SJSA1 (cell line): ENCODE results near the gene LIME1. TPM values are rescaled to one million over a fixed set of nuclear protein-coding genes. Genes with fewer than 3 reads are reported as not detected.

Experiments
- DNase-seq, 2 experiments: peaks; one replicate each; pipeline ENCODE4 v3.0.0-alpha.2; 2015 to 2020; ENCODE audit warnings: low spot score in 2 of 2, low read depth in 1 of 2
- H3K27ac ChIP-seq: fragments of 250-450 bp; sonication (Bioruptor Pico); 2 replicates; pipeline ENCODE4 v1.5.1; 2020; ENCODE audit warnings: mild to moderate bottlenecking, moderate library complexity
- H3K27me3 ChIP-seq: fragments of 250-450 bp; sonication (Bioruptor Pico); replicated peaks from 2 replicates; pipeline ENCODE4 v1.5.1; 2020; ENCODE audit warnings: mild to moderate bottlenecking, moderate library complexity
- H3K36me3 ChIP-seq: fragments of 250-450 bp; sonication (Bioruptor Pico); 2 replicates; pipeline ENCODE4 v1.5.1; 2020; ENCODE audit warnings: mild to moderate bottlenecking
- H3K4me1 ChIP-seq: fragments of 250-450 bp; sonication (Bioruptor Pico); replicated peaks from 2 replicates; pipeline ENCODE4 v1.6.1; 2021; ENCODE audit warnings: mild to moderate bottlenecking
- H3K4me3 ChIP-seq: fragments of 250-450 bp; sonication (Bioruptor Pico); 2 replicates; pipeline ENCODE4 v1.5.1; 2020; ENCODE audit warnings: mild to moderate bottlenecking
- H3K9me3 ChIP-seq: fragments of 250-450 bp; sonication (Bioruptor Pico); replicated peaks from 2 replicates; pipeline ENCODE4 v1.5.1; 2020; ENCODE audit warnings: mild to moderate bottlenecking
- total RNA-seq: library from RNA; depleted of rRNA; stranded (reverse); fragments of >200 nt; shearing (Covaris generic); gene quantifications from 2 replicates; pipeline ENCODE4 v1.2.3, GENCODE V29; 2014; rRNA removed

Gene LIME1
- total RNA-seq, 1 experiment from 2014 or later = 10.2 TPM

DNA sequence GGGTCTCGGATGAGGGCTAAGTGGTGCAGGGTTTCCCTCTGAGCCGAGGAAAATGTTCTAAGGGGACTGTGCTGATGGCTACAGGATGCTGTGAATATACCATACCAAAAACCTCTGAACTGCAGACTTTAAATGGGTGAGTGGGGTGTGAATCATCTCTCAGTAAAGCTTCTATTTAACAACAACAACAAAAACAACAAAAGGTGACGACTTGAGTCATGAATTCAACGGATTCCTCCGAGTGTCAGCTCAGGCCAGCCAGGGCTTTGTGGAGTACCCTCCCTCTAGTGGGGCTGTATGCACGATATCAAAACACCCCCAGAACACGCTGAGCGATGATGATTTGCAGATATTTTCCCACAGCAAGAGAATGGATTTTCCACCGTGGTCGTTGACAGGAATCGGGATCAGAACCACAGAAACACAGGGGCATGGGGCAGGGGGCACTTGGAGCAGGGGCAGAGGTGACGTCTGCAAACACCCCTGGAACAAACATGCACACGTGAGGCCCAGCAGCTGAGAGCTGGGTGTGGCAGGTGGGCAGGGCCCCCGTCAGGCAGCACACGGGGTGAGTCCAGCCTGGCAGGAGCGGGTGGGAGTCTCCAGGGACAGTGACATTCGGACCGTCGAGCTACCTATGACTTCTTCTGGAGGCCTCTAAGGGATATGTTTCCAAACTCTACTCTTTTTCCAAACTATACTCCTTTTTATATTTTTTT is 41.7 kb downstream of the LIME1 start:
- H3K4me3 ChIP-seq = no peak overlapping the region
- H3K27ac ChIP-seq = peak overlapping the region; percentile 22; the same call in 1 of the 2 replicates
- no peaks in the 10 kb centered on the region for H3K9me3 ChIP-seq
- peak; percentile 67 to 71 for DNase-seq
- H3K36me3 ChIP-seq = no peaks in the 10 kb centered on the region
- no peaks in the 10 kb centered on the region for H3K27me3 ChIP-seq
- peaks cover 15% of the 10 kb centered on the region for H3K4me1 ChIP-seq

DNA sequence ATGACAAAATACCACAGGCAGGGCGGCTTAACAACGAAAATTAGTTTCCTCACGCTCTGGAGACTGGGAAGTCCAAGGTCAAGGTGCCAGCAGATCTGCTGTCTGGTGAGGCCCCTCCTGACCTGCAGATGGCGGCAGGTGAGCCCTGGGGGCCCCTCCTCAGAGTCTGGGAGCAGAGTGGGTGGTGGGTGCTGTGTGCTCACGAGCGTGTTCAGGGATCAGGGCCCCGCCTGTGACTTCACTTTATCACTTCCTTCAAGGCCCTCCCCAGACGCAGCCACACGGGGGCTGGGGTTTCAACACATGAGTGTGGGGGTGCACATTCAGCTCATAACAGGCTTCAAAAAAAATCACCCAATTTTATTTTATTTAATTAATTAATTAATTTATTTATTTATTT is 42.4 kb downstream of the LIME1 start:
- H3K4me3 ChIP-seq = no peak overlapping the region
- DNase-seq = no peak
- no peak overlapping the region for H3K27ac ChIP-seq
- H3K9me3 ChIP-seq = no peaks in the 10 kb centered on the region
- peaks cover 15% of the 10 kb centered on the region for H3K4me1 ChIP-seq
- H3K27me3 ChIP-seq = no peaks in the 10 kb centered on the region
- H3K36me3 ChIP-seq = no peaks in the 10 kb centered on the region

DNA sequence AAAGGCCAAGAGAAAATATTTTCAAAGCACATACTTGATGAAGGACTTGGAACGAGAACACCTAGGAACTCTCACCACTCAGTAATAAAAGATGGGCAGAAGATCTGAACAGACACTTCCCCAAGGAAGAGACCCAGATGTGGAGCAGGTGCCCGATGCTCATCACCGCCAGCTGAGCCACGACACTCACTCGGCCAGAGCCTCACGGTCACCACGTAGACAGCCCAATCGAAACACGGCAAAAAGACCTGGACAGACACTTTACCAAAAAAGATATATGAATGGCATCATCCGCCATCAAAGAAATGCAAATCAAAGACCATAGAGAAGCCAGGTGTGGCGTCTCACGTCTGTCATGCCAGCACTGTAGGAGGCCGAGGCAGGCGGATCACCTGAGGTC is 44.7 kb downstream of the LIME1 start:
- H3K36me3 ChIP-seq = no peaks in the 10 kb centered on the region
- peaks cover 15% of the 10 kb centered on the region for H3K4me1 ChIP-seq
- no peak overlapping the region for H3K4me3 ChIP-seq
- no peak overlapping the region for H3K27ac ChIP-seq
- H3K9me3 ChIP-seq = no peaks in the 10 kb centered on the region
- DNase-seq = no peak
- H3K27me3 ChIP-seq = no peaks in the 10 kb centered on the region

DNA sequence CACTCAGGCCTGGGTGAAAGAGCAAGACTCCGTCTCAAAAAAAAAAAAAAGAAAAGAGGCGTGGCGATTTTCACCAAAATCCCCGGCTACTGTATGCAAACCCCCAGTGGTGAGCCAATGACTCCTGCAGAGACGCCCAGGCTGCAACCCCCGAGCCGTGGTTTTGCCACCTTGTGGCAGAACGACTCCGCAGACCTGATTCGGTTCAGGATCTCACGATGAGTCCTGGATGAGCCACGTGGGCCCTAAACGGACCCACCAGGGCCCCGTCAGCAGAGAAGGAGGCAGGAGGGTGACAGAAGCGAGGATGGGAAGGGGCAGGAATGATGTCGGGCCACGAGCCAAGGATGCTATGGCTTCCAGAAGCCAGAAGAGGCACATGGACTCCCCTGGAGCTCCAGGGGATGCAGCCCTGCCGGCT is 45.6 kb downstream of the LIME1 start:
- H3K4me3 ChIP-seq = no peak overlapping the region
- no peaks in the 10 kb centered on the region for H3K36me3 ChIP-seq
- no peak for DNase-seq
- H3K27ac ChIP-seq = no peak overlapping the region
- peaks cover 15% of the 10 kb centered on the region for H3K4me1 ChIP-seq
- no peaks in the 10 kb centered on the region for H3K9me3 ChIP-seq
- no peaks in the 10 kb centered on the region for H3K27me3 ChIP-seq

DNA sequence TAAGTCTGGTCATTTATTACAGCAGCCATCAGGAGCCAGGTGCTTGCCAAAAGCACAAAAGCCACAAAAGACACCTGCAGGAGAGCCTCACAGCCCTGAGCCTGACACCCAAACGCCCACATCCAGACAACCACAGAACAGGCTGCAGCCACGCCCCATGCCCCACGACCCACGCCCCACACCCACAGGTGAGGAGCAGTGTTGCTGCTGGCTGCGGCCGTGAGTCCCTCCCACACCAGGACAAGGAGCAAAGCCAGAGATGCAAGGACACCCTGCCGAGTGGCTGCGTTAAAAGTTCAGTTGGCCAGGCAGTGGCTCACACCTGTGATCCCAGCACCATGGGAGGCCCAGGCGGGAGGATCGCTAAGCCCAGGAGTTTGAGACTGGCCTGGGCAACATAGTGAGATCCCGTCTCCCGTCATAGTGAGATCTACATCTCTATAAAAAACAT is 46.1 kb downstream of the LIME1 start:
- no peak overlapping the region for H3K27ac ChIP-seq
- H3K27me3 ChIP-seq = no peaks in the 10 kb centered on the region
- no peaks in the 10 kb centered on the region for H3K36me3 ChIP-seq
- no peaks in the 10 kb centered on the region for H3K9me3 ChIP-seq
- DNase-seq = no peak
- H3K4me3 ChIP-seq = no peak overlapping the region
- H3K4me1 ChIP-seq = peaks cover 13% of the 10 kb centered on the region

DNA sequence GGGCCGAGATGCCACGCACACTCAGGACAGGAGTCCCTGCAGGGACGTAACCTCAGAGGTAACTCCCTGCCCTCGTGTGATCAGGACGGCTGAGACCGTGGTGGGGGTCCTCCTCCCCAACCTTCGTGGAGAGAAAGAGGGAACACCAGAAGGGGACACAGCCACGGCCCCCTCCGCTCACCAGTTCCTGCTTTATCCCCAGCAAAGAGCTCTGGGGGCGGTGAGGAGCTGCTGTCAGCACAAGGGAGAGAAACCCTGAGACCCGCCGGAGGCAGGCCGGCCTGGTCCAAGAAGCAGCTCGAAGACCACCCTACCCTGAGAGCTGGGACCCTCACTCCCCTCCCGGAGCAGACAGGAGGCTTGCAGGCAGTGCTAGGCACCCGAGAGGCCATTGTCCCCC is 47.5 kb downstream of the LIME1 start:
- Histone ChIP-seq H3K9me3 (no peaks in the 10 kb centered on the region), H3K27me3 (no peaks in the 10 kb centered on the region), H3K4me3 (no peak overlapping the region), H3K36me3 (no peaks in the 10 kb centered on the region), H3K27ac (no peak overlapping the region), H3K4me1 (no peaks in the 10 kb centered on the region)
- DNase-seq = no peak

DNA sequence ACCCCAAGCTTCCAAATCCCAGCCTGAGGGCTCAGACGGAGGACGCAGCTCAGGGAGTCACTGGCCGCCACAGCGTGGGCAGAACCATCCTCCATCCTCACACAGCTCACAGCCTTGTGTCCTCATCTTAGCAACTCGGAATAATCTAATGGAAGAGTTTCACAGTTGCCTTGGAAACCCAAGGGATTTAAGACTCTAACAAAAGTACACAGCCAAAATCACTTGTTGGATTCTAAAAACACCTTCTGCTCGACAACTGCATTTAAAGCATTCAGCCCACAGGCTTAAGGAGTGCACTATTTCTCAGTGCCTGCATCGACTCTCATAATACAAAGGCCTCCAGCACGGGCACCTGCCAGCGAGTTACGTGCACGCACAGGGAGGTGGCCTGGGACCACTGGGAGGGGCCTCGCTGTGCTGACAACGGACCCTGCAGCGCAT is 49.2 kb downstream of the LIME1 start:
- H3K27ac ChIP-seq = no peak overlapping the region
- H3K4me1 ChIP-seq = no peaks in the 10 kb centered on the region
- no peaks in the 10 kb centered on the region for H3K9me3 ChIP-seq
- no peaks in the 10 kb centered on the region for H3K27me3 ChIP-seq
- no peaks in the 10 kb centered on the region for H3K36me3 ChIP-seq
- DNase-seq = no peak
- H3K4me3 ChIP-seq = no peak overlapping the region

DNA sequence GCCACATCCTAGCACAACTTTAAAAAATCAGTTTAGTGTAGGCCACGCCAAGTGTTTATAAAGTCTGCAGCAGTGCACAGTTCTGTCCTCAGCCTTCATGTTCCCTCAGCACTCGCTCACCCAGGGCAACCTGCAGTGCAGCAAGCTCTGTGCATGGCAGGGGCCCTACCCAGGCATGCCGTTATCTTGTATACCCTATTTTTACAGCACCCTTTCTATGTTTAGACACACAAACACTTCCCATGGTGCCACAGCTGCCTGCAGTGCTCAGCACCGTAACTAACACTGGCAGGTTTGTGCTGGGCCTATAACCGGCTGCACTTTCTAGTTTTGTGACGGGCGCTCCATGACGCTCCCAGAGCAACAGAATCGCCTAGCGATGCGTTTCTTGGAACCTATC is 50.8 kb downstream of the LIME1 start:
- H3K36me3 ChIP-seq = no peaks in the 10 kb centered on the region
- no peaks in the 10 kb centered on the region for H3K9me3 ChIP-seq
- H3K27me3 ChIP-seq = no peaks in the 10 kb centered on the region
- H3K4me1 ChIP-seq = no peaks in the 10 kb centered on the region
- H3K27ac ChIP-seq = no peak overlapping the region
- H3K4me3 ChIP-seq = no peak overlapping the region
- DNase-seq = no peak

DNA sequence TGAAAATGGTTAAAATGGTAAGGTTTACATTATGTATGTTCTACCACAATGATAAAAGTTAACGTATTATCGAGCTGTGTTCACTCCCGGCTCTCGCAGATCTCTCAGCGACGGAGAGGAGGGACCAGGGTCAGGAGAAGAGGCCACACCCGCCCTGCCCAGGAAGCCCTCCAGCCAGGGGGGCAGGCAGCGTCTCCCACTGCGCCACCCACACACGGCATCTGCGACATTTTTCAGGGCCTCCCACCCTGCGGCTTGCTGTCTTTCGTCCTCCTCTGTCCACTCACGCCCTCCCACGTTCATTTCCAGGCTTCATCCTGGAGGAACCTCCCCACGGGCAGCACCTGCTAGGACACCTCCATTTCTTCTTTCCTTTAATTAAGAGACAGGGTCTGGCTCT is 51.3 kb downstream of the LIME1 start:
- Histone ChIP-seq H3K9me3 (no peaks in the 10 kb centered on the region), H3K27ac (no peak overlapping the region), H3K27me3 (no peaks in the 10 kb centered on the region), H3K4me3 (no peak overlapping the region), H3K4me1 (no peaks in the 10 kb centered on the region), H3K36me3 (no peaks in the 10 kb centered on the region)
- no peak for DNase-seq

Other genes starting within 250 kb of the LIME1 start
- 5.2 and 13.0 TPM in 2 replicates for gene EEF1A2, start 237.6 kb upstream of the LIME1 start, total RNA-seq
- 47.2 and 56.7 TPM in 2 replicates for gene PPDPF, start 215.9 kb upstream of the LIME1 start, total RNA-seq
- not detected in 2 replicates for gene PTK6, start 199.3 kb upstream of the LIME1 start, total RNA-seq
- not detected in 2 replicates for gene SRMS, start 188.9 kb upstream of the LIME1 start, total RNA-seq
- gene FNDC11, start 182.5 kb upstream of the LIME1 start, total RNA-seq = 0.11 TPM in 1 of 2 replicates, not detected in the other
- gene HELZ2, start 162.4 kb upstream of the LIME1 start, total RNA-seq = 14.3 and 17.8 TPM in 2 replicates
- gene GMEB2, start 109.6 kb upstream of the LIME1 start, total RNA-seq = 8.7 and 10.4 TPM in 2 replicates
- 1.3 and 4.6 TPM in 2 replicates for gene STMN3, start 83.2 kb upstream of the LIME1 start, total RNA-seq
- gene RTEL1, start 78.4 kb upstream of the LIME1 start, total RNA-seq = 8.4 and 11.0 TPM in 2 replicates
- 1.9 TPM in 1 of 2 replicates, not detected in the other for gene TNFRSF6B, start 40.0 kb upstream of the LIME1 start, total RNA-seq
- 49.1 and 67.6 TPM in 2 replicates for gene ARFRP1, start 28.7 kb upstream of the LIME1 start, total RNA-seq
- 22.8 and 43.9 TPM in 2 replicates for gene ZGPAT, start 28.6 kb upstream of the LIME1 start, total RNA-seq
- gene SLC2A4RG, start 3.1 kb downstream of the LIME1 start, total RNA-seq = 66.9 and 95.6 TPM in 2 replicates
- 2.4 and 3.8 TPM in 2 replicates for gene ZBTB46, start 94.6 kb downstream of the LIME1 start, total RNA-seq
- not detected in 2 replicates for gene ABHD16B, start 124.8 kb downstream of the LIME1 start, total RNA-seq
- gene TPD52L2, start 128.6 kb downstream of the LIME1 start, total RNA-seq = 76.4 and 101 TPM in 2 replicates
- gene DNAJC5, start 158.5 kb downstream of the LIME1 start, total RNA-seq = 48.5 and 60.0 TPM in 2 replicates
- 10.3 and 22.7 TPM in 2 replicates for gene UCKL1, start 219.8 kb downstream of the LIME1 start, total RNA-seq
- gene ZNF512B, start 233.3 kb downstream of the LIME1 start, total RNA-seq = 10.9 and 14.3 TPM in 2 replicates
- 0.41 and 0.47 TPM in 2 replicates for gene SAMD10, start 243.0 kb downstream of the LIME1 start, total RNA-seq
- gene PRPF6, start 244.5 kb downstream of the LIME1 start, total RNA-seq = 72.1 and 76.6 TPM in 2 replicates